Hepatocyte (in vitro differentiated cells): ENCODE results near the gene PREX1. TPM values are rescaled to one million over a fixed set of nuclear protein-coding genes. Genes with fewer than 3 reads are reported as not detected.

Experiments
- DNase-seq: peaks from one replicate; pipeline ENCODE4 v3.0.0-alpha.2; 2016; ENCODE audit warnings: low spot score
- H2AFZ ChIP-seq: fragments of 200-600 bp; sonication (generic); 2 replicates; pipeline ENCODE4 v1.6.0; 2016; ENCODE audit warnings: antibody characterized with exemption, mild to moderate bottlenecking
- H3K27ac ChIP-seq: fragments of 200-600 bp; sonication (generic); 2 replicates; pipeline ENCODE4 v1.5.1; 2016; ENCODE audit warnings: mild to moderate bottlenecking
- H3K27me3 ChIP-seq: fragments of 200-600 bp; sonication (generic); 2 replicates; pipeline ENCODE4 v1.6.1; 2016
- H3K36me3 ChIP-seq: fragments of 200-600 bp; sonication (generic); replicated peaks from 2 replicates; pipeline ENCODE4 v1.5.1; 2016; ENCODE audit warnings: low read depth; ENCODE audit not compliant: insufficient read depth
- H3K4me1 ChIP-seq: fragments of 200-600 bp; sonication (generic); 2 replicates; pipeline ENCODE4 v1.5.1; 2016; ENCODE audit warnings: mild to moderate bottlenecking, moderate library complexity; ENCODE audit not compliant: insufficient read depth
- H3K4me2 ChIP-seq: fragments of 200-600 bp; sonication (generic); 2 replicates; pipeline ENCODE4 v1.6.0; 2016
- H3K4me3 ChIP-seq: fragments of 200-600 bp; sonication (generic); 2 replicates; pipeline ENCODE4 v1.5.1; 2016; ENCODE audit warnings: mild to moderate bottlenecking
- H3K79me2 ChIP-seq: fragments of 200-600 bp; sonication (generic); 2 replicates; pipeline ENCODE4 v1.6.0; 2017; ENCODE audit warnings: mild to moderate bottlenecking
- H3K9me2 ChIP-seq: fragments of 200-600 bp; sonication (generic); replicated peaks from 2 replicates; pipeline ENCODE4 v1.6.0; 2017; ENCODE audit warnings: mild to moderate bottlenecking; ENCODE audit not compliant: insufficient read depth
- H3K9me3 ChIP-seq: fragments of 200-600 bp; sonication (generic); 2 replicates; pipeline ENCODE4 v1.5.1; 2016; ENCODE audit warnings: low read depth, mild to moderate bottlenecking
- H4K20me1 ChIP-seq: fragments of 200-600 bp; sonication (generic); 2 replicates; pipeline ENCODE4 v1.6.0; 2016; ENCODE audit warnings: mild to moderate bottlenecking; ENCODE audit not compliant: insufficient read depth, poor library complexity, severe bottlenecking
- CTCF ChIP-seq: fragments of 200-600 bp; sonication (generic); IDR thresholded peaks from 2 replicates; pipeline ENCODE4 v1.5.1; 2016; ENCODE audit warnings: antibody characterized with exemption, mild to moderate bottlenecking; ENCODE audit not compliant: poor library complexity
- EZH2 ChIP-seq: fragments of 200-600 bp; sonication (generic); IDR thresholded peaks from 2 replicates; pipeline ENCODE4 v1.6.1; 2016; ENCODE audit warnings: antibody characterized with exemption, mild to moderate bottlenecking, borderline replicate concordance
- EZH2phosphoT487 ChIP-seq: fragments of 200-600 bp; sonication (generic); IDR thresholded peaks from one replicate; pipeline ENCODE4 v1.6.1; 2018; ENCODE audit warnings: antibody characterized with exemption, mild to moderate bottlenecking, low read depth, moderate library complexity; ENCODE audit not compliant: unreplicated experiment, severe bottlenecking
- WGBS: methylation state at CpG from one replicate; pipeline ENCODE4 v1.1.6; 2016; ENCODE audit warnings: low lambda C conversion rate; ENCODE audit errors: missing lambda C conversion rate; 5-methylcytosine and 5-hydroxymethylcytosine counted together
- polyA plus RNA-seq: library from polyadenylated mRNA; unstranded; fragments of >200 nt; fragmentation: Nextera tagmentation; extraction: Ambion mirVana; gene quantifications from 2 replicates; pipeline ENCODE4 v1.2.1, GENCODE V29; 2016
- total RNA-seq: library from RNA; depleted of rRNA; stranded (reverse); fragments of >200 nt; gene quantifications from 2 replicates; pipeline ENCODE4 v1.2.3, GENCODE V29; 2014

PREX1 gene
- total and polyA plus RNA-seq, 2 experiments from 2014 or later: 1.8 to 2.9 TPM

GRCh38 chr20:48789185-48789668, 38.6 kb downstream of the PREX1 start:
- Histone ChIP-seq H3K4me3 (no peak overlapping the region), H4K20me1 (no peaks in the 10 kb centered on the region), H3K27ac (no peak overlapping the region), H3K27me3 (no peaks in the 10 kb centered on the region), H3K4me1 (peaks cover 3% of the 10 kb centered on the region), H3K36me3 (no peaks in the 10 kb centered on the region), H3K79me2 (no peaks in the 10 kb centered on the region), H2AFZ (no peak overlapping the region), H3K9me3 (no peaks in the 10 kb centered on the region), H3K4me2 (no peak overlapping the region), H3K9me2 (no peaks in the 10 kb centered on the region)
- 77% methylated on average over 6 of the region's 6 CpGs for WGBS
- TF ChIP-seq CTCF: no peak
- no peak for TF ChIP-seq EZH2
- TF ChIP-seq EZH2phosphoT487: no peak
- no peak for DNase-seq

GRCh38 chr20:48788486-48789072, 39.2 kb downstream of the PREX1 start:
- no peaks in the 10 kb centered on the region for H3K9me3 ChIP-seq
- no peaks in the 10 kb centered on the region for H3K4me1 ChIP-seq
- 90% methylated on average over 9 of the region's 9 CpGs for WGBS
- H3K36me3 ChIP-seq: no peaks in the 10 kb centered on the region
- H2AFZ ChIP-seq: no peak overlapping the region
- no peak overlapping the region for H3K4me3 ChIP-seq
- no peaks in the 10 kb centered on the region for H3K79me2 ChIP-seq
- TF ChIP-seq EZH2phosphoT487 (no peak), CTCF (no peak), EZH2 (no peak)
- no peak overlapping the region for H3K4me2 ChIP-seq
- no peak for DNase-seq
- H3K27me3 ChIP-seq: no peaks in the 10 kb centered on the region
- no peak overlapping the region for H3K27ac ChIP-seq
- no peaks in the 10 kb centered on the region for H3K9me2 ChIP-seq
- no peaks in the 10 kb centered on the region for H4K20me1 ChIP-seq

- Histone ChIP-seq H3K4me2 (no peak overlapping the region), H2AFZ (no peak overlapping the region), H3K79me2 (no peaks in the 10 kb centered on the region), H3K9me3 (no peaks in the 10 kb centered on the region), H3K4me1 (no peaks in the 10 kb centered on the region), H4K20me1 (no peaks in the 10 kb centered on the region), H3K36me3 (no peaks in the 10 kb centered on the region), H3K9me2 (no peaks in the 10 kb centered on the region), H3K27ac (no peak overlapping the region), H3K4me3 (no peak overlapping the region), H3K27me3 (no peaks in the 10 kb centered on the region)
- 72% methylated on average over 9 of the region's 9 CpGs for WGBS
- no peak for DNase-seq
- TF ChIP-seq CTCF: no peak
- TF ChIP-seq EZH2phosphoT487: no peak
- no peak for TF ChIP-seq EZH2
Measured at GRCh38 chr20:48787861-48788375, 39.9 kb downstream of the PREX1 start.
